Upper lobe of left lung (tissue), 6 donors: Measurements from ENCODE around the gene TMEM181. TPM values are rescaled to one million over a fixed set of nuclear protein-coding genes. Genes with fewer than 3 reads are reported as not detected.

Source experiments
- ATAC-seq, 2 donors: fragments of 200-7000 bp; cut with Tn5 transposase; one replicate each; pipeline ENCODE4 v1.9.1; 2022; ENCODE audit warnings: mild to moderate bottlenecking in 2 of 2, moderate library complexity in 2 of 2; ENCODE audit not compliant: low FRiP score in 2 of 2
- DNase-seq, 2 donors: peaks; one replicate each; pipeline ENCODE4 v3.0.0-alpha.2; 2019 to 2020
- H3K27ac ChIP-seq, 4 donors: fragments of 200-600 bp; sonication (generic); one replicate each; pipeline ENCODE4 v1.5.1; 2016 to 2019
- H3K27me3 ChIP-seq, 4 donors: fragments of 200-600 bp; sonication (generic); one replicate each; pipeline ENCODE4 v1.5.1; 2017 to 2019
- H3K36me3 ChIP-seq, 4 donors: fragments of 200-600 bp; sonication (generic); one replicate each; pipeline ENCODE4 v1.5.1; 2016 to 2019
- H3K4me1 ChIP-seq, 4 donors: fragments of 200-600 bp; sonication (generic); one replicate each; pipeline ENCODE4 v1.5.1; 2018 to 2019
- H3K4me3 ChIP-seq, 4 donors: fragments of 200-600 bp; sonication (generic); one replicate each; pipeline ENCODE4 v1.5.1; 2017 to 2019; ENCODE audit warnings: mild to moderate bottlenecking in 2 of 4, moderate library complexity in 1 of 4
- H3K9me3 ChIP-seq, 4 donors: fragments of 200-600 bp; sonication (generic); one replicate each; pipeline ENCODE4 v1.5.1; 2018 to 2019
- CTCF ChIP-seq, 6 experiments: fragments of 450-650 bp in 4 of 6; fragments of 200-600 bp in 2 of 6; sonication (generic) in 2 of 6; IDR thresholded peaks; one replicate each; pipeline ENCODE4 v1.5.1; 2016 to 2019; ENCODE audit warnings: antibody characterized with exemption in 6 of 6
- EP300 ChIP-seq, 4 donors: sonication (generic); formaldehyde crosslinking; IDR thresholded peaks; one replicate each; pipeline ENCODE4 v1.5.1; 2017; ENCODE audit warnings: antibody characterized with exemption in 4 of 4, control low read depth in 2 of 4
- POLR2A ChIP-seq, 4 donors: fragments of 450-650 bp; IDR thresholded peaks; one replicate each; pipeline ENCODE4 v1.5.1; 2016 to 2017; ENCODE audit warnings: antibody characterized with exemption in 4 of 4, mild to moderate bottlenecking in 2 of 4
- POLR2AphosphoS5 ChIP-seq, 2 donors: sonication (generic); formaldehyde crosslinking; IDR thresholded peaks; one replicate each; pipeline ENCODE4 v1.5.1; 2017; ENCODE audit warnings: antibody characterized with exemption in 2 of 2
- WGBS, 2 donors: methylation state at CpG; one replicate each; pipeline ENCODE4 v1.1.5; 2017 to 2018; 5-methylcytosine and 5-hydroxymethylcytosine counted together
- total RNA-seq, 6 donors: library from RNA; depleted of rRNA in 4 of 6; stranded (reverse); fragments of >200 nt in 4 of 6; gene quantifications; one replicate each; pipeline versions ENCODE4 v1.1.0 to v1.2.1, GENCODE V29; 2016 to 2021
- donor health status: DM: no; HTN: no; CAD: no; lungs with moderate emphysema.
- donor health status: DM: no; HTN: yes; CAD: no; lungs with severe emphysema.

The TMEM181 gene
- total RNA-seq, 6 donors from 2014 or later, result 11.5 to 27.6 (median 18.9) TPM

- Histone ChIP-seq H3K27ac (peak overlapping the region; percentile 99), H3K4me1 (peaks cover 28 to 57% (median 43%) of the 10 kb centered on the region in 4 donors), H3K36me3 (peaks cover 0 to 3% (median under 1%) of the 10 kb centered on the region in 4 donors), H3K9me3 (no peaks in the 10 kb centered on the region), H3K4me3 (peak overlapping the region; percentile 71 to 83 (median 78)), H3K27me3 (no peaks in the 10 kb centered on the region)
- TF ChIP-seq CTCF (IDR thresholded peaks at IDR 0.05) (no peak), POLR2AphosphoS5 (IDR thresholded peaks at IDR 0.05) (no peak), EP300 (IDR thresholded peaks at IDR 0.05) (no peak), POLR2A (IDR thresholded peaks at IDR 0.05) (no peak)
- 26 to 36% methylated on average over 17 to 21 of the region's 21 CpGs for WGBS, 2 donors
- DNase-seq (peak in 1 of 2 donors; percentile 20), ATAC-seq (no peak)
Measured at GRCh38 chr6:158645064-158646022, 85.5 kb downstream of the TMEM181 start.

- Histone ChIP-seq H3K9me3 (no peaks in the 10 kb centered on the region), H3K27ac (peak overlapping the region in 2 of 4 donors; percentile 14 to 99), H3K36me3 (no peaks in the 10 kb centered on the region), H3K4me3 (no peak overlapping the region), H3K27me3 (no peaks in the 10 kb centered on the region), H3K4me1 (peaks cover 26 to 48% (median 38%) of the 10 kb centered on the region in 4 donors)
- WGBS, 2 donors, result 74 to 85% methylated on average over 10 of the region's 10 CpGs
- ATAC-seq (no peak), DNase-seq (peak in 1 of 2 donors; percentile 21)
- TF ChIP-seq POLR2AphosphoS5 (IDR thresholded peaks at IDR 0.05), result no peak
- no peak for TF ChIP-seq POLR2A (IDR thresholded peaks at IDR 0.05)
- no peak for TF ChIP-seq CTCF (IDR thresholded peaks at IDR 0.05)
- no peak for TF ChIP-seq EP300 (IDR thresholded peaks at IDR 0.05)
Measured at GRCh38 chr6:158646023-158646910, 86.4 kb downstream of the TMEM181 start.

DNA sequence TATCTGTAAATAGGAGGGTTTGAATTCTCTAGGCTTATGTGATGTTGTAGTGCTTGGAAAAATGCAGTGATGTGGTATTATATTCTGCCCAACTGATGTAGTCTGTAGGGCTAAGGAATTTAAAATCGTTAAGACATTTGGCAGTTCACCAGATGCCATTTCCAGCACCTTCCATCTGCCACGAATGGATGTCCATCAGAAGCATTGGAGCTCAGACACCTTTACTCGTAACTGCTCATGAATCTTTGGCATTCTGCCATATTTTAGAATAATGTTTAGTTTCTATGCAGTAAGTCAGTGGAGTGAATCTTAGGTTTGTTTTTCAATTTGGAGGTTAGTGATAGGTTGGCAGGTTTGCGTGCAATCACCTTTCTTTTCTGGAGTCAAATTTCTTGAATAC, 87.6 kb downstream of the TMEM181 start:
- Histone ChIP-seq H3K27me3 (no peaks in the 10 kb centered on the region), H3K27ac (no peak overlapping the region), H3K4me1 (peaks cover 20 to 36% (median 29%) of the 10 kb centered on the region in 4 donors), H3K4me3 (no peak overlapping the region), H3K9me3 (no peaks in the 10 kb centered on the region), H3K36me3 (no peaks in the 10 kb centered on the region)
- TF ChIP-seq POLR2AphosphoS5 (IDR thresholded peaks at IDR 0.05), result no peak
- no peak for TF ChIP-seq POLR2A (IDR thresholded peaks at IDR 0.05)
- no peak for TF ChIP-seq CTCF (IDR thresholded peaks at IDR 0.05)
- TF ChIP-seq EP300 (IDR thresholded peaks at IDR 0.05), result no peak
- DNase-seq (peak in 1 of 2 donors; percentile 2), ATAC-seq (no peak)
- 67 to 70% methylated on average over 4 of the region's 4 CpGs for WGBS, 2 donors

GRCh38 chr6:158648682-158649131, 88.8 kb downstream of the TMEM181 start:
- Histone ChIP-seq H3K27me3 (no peaks in the 10 kb centered on the region), H3K9me3 (no peaks in the 10 kb centered on the region), H3K27ac (peak overlapping the region; percentile 75 to 81 (median 80)), H3K36me3 (no peaks in the 10 kb centered on the region), H3K4me3 (no peak overlapping the region), H3K4me1 (peaks cover 13 to 25% (median 19%) of the 10 kb centered on the region in 4 donors)
- peak in 1 of 2 donors; percentile 17 for DNase-seq
- TF ChIP-seq EP300 (IDR thresholded peaks at IDR 0.05) (no peak), POLR2AphosphoS5 (IDR thresholded peaks at IDR 0.05) (peak in 1 of 2 donors; percentile 39)
- peak in 1 of 2 donors; percentile 14 for ATAC-seq
- 64 to 75% methylated on average over 5 of the region's 5 CpGs for WGBS, 2 donors
